HG03139 (cell line): ENCODE measurements around the gene DFFA.
"Not testable (repeated sequence)": the region's sequence is repeated elsewhere in the genome, so short reads cannot be mapped to it uniquely, and the experiment has no call there.

Source experiments
- ATAC-seq: cut with Tn5 transposase; IDR thresholded peaks from one replicate; pipeline ENCODE4 v1.9.1; 2021; ENCODE audit not compliant: unreplicated experiment

Gene DFFA

GRCh38 chr1:10467078-10467477 lies 5.3 kb downstream of the DFFA start:
- ATAC-seq, result no peak

DNA sequence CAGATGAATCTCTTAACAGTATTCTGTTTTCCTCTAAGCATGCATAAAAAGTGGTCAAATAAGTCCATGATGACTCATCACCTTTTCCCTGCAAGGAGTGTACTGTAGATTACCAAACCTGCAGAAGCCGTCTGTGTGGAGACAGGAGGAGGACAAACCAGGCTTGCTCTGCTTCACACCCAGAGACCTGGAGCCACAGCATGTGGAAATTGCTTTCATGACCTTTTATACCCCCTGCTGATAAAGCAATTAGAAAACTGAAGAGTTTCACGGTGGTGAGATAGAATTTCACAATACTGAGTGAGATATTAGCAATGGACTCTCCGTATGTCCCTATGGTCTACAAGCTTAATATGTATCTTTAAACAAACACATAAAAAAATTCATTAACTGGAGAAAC lies 13.1 kb downstream of the DFFA start:
- no peak for ATAC-seq

GRCh38 chr1:10457875-10458274 lies 14.5 kb downstream of the DFFA start:
- ATAC-seq, result no peak

DNA sequence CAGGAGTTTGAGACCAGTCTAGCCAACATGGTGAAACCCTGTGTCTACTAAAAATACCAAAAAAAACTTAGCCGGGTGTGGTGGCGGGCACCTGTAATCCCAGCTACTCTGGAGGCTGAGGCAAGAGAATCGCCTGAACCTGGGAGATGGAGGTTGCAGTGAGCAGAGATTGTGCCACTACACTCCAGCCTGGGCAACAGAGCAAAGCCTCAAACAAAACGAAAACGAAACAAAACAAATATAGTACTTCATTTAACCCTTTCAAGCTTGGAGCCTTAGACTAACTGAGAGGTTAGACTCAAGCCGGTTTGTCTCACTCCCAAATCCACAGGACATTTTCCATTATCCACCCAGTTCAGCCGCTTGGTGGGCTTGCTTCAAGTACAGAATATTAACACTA lies 14.9 kb downstream of the DFFA start:
- ATAC-seq, result not testable (repeated sequence)

DNA sequence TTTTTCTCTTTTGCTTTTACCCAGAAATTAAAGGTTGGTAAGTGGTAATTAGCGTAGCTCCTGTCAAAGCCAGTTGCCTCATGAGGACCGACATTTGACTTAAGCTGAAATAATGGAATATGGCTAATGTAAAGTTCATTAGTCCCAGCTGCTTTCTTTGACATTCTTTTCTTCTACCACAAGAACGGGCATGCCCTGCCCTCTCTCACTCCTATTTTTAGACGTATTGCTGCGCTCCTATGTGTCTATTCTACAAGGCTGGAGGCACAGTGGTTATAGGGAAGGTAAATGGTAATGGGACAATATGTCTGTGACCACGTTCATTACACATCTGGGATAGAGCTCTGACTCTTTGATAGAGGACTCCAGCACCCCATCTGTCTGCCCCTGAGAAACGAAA lies 15.7 kb downstream of the DFFA start:
- ATAC-seq, result no peak

- ATAC-seq, result no peak
These were observed 16.3 kb downstream of the DFFA start for GRCh38 chr1:10456048-10456447.

DNA sequence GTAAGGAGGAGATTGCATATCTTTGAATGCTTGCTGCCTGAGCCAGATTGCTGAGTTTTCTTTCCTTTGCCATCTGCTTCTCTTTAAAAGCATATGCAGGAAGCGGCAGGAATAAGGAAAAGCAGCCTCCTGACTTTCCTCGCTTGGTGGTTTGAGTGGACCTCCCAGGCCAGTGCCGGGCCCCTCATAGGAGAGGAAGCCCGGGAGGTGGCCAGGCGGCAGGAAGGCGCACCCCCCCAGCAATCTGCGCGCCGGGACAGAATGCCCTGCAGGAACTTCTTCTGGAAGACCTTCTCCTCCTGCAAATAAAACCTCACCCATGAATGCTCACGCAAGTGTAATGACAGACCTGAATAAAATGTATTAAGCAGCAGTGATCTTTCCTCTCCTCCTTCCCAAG lies 21.0 kb downstream of the DFFA start:
- no peak for ATAC-seq

DNA sequence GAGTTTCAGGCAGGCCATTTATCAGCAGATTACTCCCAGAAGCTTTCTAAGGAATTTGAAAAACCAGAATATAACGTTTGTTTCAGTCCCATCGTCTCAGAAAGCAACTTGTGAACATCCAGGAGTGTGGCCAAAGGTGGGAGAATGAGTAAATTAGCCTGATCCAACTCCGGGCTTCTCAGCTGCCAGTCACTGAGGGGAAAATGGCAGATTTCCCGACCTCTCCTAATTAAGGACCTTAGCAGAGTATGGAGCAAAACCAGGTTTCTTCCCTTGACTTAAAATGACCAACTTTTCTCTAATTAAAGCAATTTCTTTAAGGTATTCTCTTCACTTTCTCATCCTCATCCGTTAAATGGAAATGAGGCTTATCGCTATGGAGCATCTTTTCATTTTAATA lies 21.5 kb downstream of the DFFA start:
- ATAC-seq, result no peak

- no peak for ATAC-seq
These were observed 22.0 kb downstream of the DFFA start for GRCh38 chr1:10450156-10450814.

DNA sequence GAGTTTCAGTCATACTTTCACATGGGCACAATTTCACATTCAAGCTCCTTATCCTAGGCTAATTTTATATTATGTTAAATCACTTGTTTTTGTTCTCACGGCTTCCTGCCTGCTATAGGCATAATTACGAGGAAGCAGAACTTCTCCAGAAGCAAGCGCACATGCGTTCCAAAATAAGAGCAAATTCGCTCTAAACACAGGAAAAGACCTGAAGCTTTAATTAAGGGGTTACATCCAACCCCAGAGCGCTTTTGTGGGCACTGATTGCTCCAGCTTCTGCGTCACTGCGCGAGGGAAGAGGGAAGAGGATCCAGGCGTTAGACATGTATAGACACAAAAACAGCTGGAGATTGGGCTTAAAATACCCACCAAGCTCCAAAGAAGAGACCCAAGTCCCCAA lies 22.6 kb downstream of the DFFA start, which contains the start of gene CORT:
Gene CORT (plus strand): TSS at position 281 of the 400 bp plus-strand sequence. CDS start 193 bp downstream, outside the sequence.
- ATAC-seq, result no peak

GRCh38 chr1:10446790-10447422 lies 25.4 kb downstream of the DFFA start:
- no peak for ATAC-seq

- no peak for ATAC-seq
These were observed 27.4 kb downstream of the DFFA start for GRCh38 chr1:10444795-10445397.

DNA sequence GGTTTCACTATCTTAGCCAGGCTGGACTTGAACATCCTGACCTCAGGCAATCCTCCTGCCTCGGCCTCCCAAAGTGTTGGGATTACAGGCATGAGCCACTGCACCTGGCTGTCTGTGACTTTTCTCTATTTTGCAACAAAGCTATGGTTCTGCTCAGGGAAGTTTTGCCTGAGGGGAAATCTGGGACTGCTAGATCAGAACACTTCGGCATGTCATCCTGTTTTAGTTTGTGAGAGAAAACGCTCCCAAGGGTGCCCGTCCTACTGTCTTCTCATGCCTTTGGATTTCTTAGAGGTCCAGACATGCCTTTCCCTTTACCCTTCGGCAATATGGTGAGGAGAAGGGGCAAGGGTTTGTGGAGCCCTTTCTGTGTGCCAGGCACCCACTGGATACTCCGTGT lies 28.1 kb downstream of the DFFA start:
- no peak for ATAC-seq

DNA sequence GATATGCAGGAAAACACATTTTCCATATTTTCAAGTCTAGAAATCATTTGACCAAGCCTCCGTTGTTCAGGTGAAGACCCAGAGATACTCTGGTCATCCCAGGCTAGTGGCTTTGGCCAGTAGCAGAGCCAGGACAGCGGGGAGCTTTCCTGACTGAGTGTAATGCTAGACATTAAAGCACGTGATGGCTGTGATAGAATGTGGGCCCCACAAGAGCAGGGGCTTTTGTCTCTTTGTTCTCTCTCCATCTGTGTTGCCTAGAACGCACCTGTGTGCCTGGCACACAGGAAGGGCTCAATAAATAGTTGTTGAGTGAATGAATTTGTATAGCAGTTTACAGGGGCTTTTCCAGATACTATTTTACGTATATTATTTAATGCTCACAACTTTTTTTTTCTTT lies 31.5 kb downstream of the DFFA start:
- no peak for ATAC-seq

GRCh38 chr1:10440305-10440704 lies 32.0 kb downstream of the DFFA start:
- no peak for ATAC-seq

DNA sequence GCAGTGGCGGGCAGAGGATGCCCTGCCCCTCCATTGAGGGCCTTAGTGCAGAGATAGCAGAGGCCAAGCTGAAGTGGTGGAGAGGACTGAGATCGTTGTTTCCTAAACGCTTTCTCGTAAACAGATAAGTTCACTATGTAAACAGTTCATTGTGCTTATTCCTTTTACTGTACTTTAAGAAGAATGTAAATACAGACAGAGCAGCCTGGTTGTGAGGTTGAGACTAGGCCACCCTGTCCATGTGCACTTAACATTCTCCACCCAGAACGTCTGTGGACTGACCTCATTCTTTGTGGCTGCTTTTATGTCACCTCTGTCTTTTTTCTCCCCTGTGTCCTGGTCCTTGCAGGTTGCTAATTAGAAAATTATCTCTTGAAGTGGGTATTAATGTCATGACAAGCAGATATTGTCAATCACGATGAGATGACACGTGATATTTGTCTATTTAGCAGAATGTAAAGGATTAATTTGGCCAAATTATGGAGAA lies 33.6 kb downstream of the DFFA start:
- ATAC-seq, result no peak

DNA sequence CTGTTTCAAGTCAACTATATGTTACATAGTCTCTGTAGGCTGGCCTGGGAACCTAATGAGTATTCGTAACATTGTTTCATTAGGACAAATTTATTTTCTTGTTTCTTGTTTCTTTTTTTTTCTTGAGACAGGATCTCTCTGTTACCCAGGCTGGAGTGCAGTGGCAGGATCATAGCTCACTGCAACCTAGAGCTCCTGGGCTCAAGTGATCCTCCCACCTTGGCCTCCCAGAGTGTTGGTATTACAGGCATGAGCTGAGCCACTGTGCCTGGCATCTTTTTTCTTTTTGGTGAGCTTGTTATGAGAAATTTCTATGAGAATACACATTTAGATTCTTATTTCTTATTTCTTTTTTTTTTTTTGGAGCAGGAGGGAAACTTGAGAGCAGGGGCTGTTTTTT lies 35.3 kb downstream of the DFFA start:
- no peak for ATAC-seq

GRCh38 chr1:10434590-10434989 lies 37.7 kb downstream of the DFFA start:
- ATAC-seq, result no peak

GRCh38 chr1:10433790-10434189 lies 38.5 kb downstream of the DFFA start:
- no peak for ATAC-seq

- ATAC-seq, result no peak
These were observed 39.2 kb downstream of the DFFA start for GRCh38 chr1:10432910-10433700.

GRCh38 chr1:10431070-10431730 lies 41.1 kb downstream of the DFFA start:
- no peak for ATAC-seq
